Ascending aorta (tissue), 2 donors: ENCODE results near the gene PDE4B. TPM values are rescaled to one million over a fixed set of nuclear protein-coding genes. Genes with fewer than 3 reads are reported as not detected.

Experiments used
- DNase-seq, 2 donors: peaks; one replicate each; pipeline ENCODE4 v3.0.0-alpha.2; 2019; ENCODE audit warnings: low spot score in 2 of 2
- H3K27ac ChIP-seq, 2 donors: fragments of 200-600 bp; sonication (generic); one replicate each; pipeline ENCODE4 v1.5.1; 2016 to 2017; ENCODE audit warnings: mild to moderate bottlenecking in 1 of 2
- H3K27me3 ChIP-seq: fragments of 200-600 bp; sonication (generic); one replicate; pipeline ENCODE4 v1.5.1; 2017
- H3K36me3 ChIP-seq, 2 donors: fragments of 200-600 bp; sonication (generic); one replicate each; pipeline ENCODE4 v1.5.1; 2016
- H3K4me1 ChIP-seq, 2 donors: fragments of 200-600 bp; sonication (generic); one replicate each; pipeline ENCODE4 v1.5.1; 2016 to 2017; ENCODE audit warnings: mild to moderate bottlenecking in 1 of 2
- H3K4me3 ChIP-seq, 2 donors: fragments of 200-600 bp; sonication (generic); one replicate each; pipeline ENCODE4 v1.5.1; 2016 to 2017; ENCODE audit warnings: mild to moderate bottlenecking in 1 of 2
- H3K9me3 ChIP-seq, 2 donors: fragments of 200-600 bp; sonication (generic); one replicate each; pipeline ENCODE4 v1.5.1; 2016
- intact Hi-C: fragments of 100-400 bp; cut with DNase I; formaldehyde crosslinking; loops from one replicate; pipeline ENCODE4 v1.15.1; 2023
- total RNA-seq: library from RNA; depleted of rRNA; stranded (reverse); fragments of >200 nt; gene quantifications from one replicate; pipeline ENCODE4 v1.1.0, GENCODE V29; 2016
- TF ChIP-seq, protein P1 (sequence below), 3 experiments: fragments of 200-600 bp in 2 of 3; fragments of 450-650 bp in 1 of 3; sonication (generic) in 2 of 3; IDR thresholded peaks; one replicate each; pipeline ENCODE4 v1.5.1; 2016 to 2019; ENCODE audit warnings: antibody characterized with exemption in 3 of 3, mild to moderate bottlenecking in 1 of 3, moderate library complexity in 1 of 3

PDE4B gene
- total RNA-seq, 1 donor from 2014 or later = 4.5 TPM

DNA sequence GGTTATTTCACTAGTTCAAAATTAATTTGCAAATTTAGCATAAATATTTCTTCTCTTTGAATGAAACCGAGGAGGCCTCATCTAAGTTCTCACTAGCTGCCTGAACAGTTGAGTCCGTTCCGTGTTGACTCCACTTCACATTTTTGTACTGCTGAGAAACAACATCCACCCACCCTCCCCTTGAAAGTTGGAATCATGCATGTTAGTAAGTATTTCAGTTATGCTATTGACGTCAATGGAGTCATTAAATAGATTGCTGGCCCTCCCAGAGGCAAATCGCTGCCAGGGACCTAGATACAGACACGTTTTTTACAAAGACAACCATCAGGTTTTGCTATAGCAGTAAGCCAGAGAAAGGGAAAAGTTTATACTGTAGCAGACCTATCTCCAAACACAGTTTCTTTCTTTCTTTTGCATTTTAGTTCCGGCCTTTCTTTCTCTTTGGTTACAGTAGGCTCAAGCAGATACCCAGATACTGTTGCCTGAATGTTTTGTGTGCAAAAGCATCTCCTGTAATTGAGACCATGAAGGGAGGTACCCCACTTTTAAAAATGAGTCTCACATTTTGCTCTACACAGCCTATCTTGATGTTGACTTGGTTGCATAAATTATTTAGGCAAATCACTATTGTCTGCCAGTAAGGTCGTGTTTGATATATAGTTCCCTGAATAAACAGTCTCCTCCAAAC, 478.7 kb downstream of the PDE4B start:
- peak; percentile 39 to 92 for DNase-seq
- Histone ChIP-seq H3K4me3 (peak overlapping the region; percentile 14 to 43), H3K27ac (peak overlapping the region; percentile 47 to 79), H3K27me3 (no peaks in the 10 kb centered on the region), H3K4me1 (peaks cover 12 to 22% of the 10 kb centered on the region in 2 donors), H3K9me3 (no peaks in the 10 kb centered on the region), H3K36me3 (no peaks in the 10 kb centered on the region)
- TF ChIP-seq, protein P1, sequence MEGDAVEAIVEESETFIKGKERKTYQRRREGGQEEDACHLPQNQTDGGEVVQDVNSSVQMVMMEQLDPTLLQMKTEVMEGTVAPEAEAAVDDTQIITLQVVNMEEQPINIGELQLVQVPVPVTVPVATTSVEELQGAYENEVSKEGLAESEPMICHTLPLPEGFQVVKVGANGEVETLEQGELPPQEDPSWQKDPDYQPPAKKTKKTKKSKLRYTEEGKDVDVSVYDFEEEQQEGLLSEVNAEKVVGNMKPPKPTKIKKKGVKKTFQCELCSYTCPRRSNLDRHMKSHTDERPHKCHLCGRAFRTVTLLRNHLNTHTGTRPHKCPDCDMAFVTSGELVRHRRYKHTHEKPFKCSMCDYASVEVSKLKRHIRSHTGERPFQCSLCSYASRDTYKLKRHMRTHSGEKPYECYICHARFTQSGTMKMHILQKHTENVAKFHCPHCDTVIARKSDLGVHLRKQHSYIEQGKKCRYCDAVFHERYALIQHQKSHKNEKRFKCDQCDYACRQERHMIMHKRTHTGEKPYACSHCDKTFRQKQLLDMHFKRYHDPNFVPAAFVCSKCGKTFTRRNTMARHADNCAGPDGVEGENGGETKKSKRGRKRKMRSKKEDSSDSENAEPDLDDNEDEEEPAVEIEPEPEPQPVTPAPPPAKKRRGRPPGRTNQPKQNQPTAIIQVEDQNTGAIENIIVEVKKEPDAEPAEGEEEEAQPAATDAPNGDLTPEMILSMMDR (IDR thresholded peaks at IDR 0.05) = no peak
- intact Hi-C loops = loop anchor here (5.0 to 10.0 kb wide), 2 partner anchors 46 to 653 kb away; partner anchors contain the start of genes DNAI4 and MIER1

- H3K4me3 ChIP-seq = peak overlapping the region; percentile 14 to 43
- DNase-seq = no peak
- intact Hi-C loops = loop anchor here (5.0 to 10.0 kb wide), 2 partner anchors 45 to 653 kb away; partner anchors contain the start of genes DNAI4 and MIER1
- TF ChIP-seq, protein P1 (IDR thresholded peaks at IDR 0.05) = no peak
- no peaks in the 10 kb centered on the region for H3K27me3 ChIP-seq
- H3K27ac ChIP-seq = peak overlapping the region; percentile 47 to 79
- H3K4me1 ChIP-seq = peaks cover 12 to 22% of the 10 kb centered on the region in 2 donors
- no peaks in the 10 kb centered on the region for H3K9me3 ChIP-seq
- no peaks in the 10 kb centered on the region for H3K36me3 ChIP-seq
Measured at GRCh38 chr1:66271904-66272254, 479.2 kb downstream of the PDE4B start.

DNA sequence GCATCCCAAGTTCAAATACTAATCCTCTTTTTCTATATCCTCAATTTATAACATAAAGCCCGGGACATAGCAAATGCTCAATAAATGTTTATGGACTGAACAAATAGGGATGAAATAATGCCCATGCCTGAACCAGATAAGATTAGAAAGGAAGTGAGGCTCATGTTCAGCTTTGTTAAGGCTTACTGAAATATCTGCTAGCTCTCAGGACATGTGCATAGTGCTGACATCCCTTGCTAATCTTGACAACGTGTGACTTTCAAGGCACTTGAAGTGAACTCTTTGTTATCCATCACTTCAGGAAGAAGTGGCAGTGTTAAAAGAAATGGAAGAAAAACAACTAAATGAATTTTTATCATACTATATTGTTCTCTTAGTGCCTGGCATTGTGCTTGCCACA, 481.0 kb downstream of the PDE4B start:
- TF ChIP-seq, protein P1 (IDR thresholded peaks at IDR 0.05) = no peak
- intact Hi-C loops = loop anchor here (5.0 to 10.0 kb wide), 2 partner anchors 44 to 651 kb away; partner anchors contain the start of genes DNAI4 and MIER1
- DNase-seq = no peak
- Histone ChIP-seq H3K9me3 (no peaks in the 10 kb centered on the region), H3K27ac (no peak overlapping the region), H3K36me3 (no peaks in the 10 kb centered on the region), H3K27me3 (no peaks in the 10 kb centered on the region), H3K4me3 (no peak overlapping the region), H3K4me1 (peaks cover 14 to 26% of the 10 kb centered on the region in 2 donors)

GRCh38 chr1:66274634-66275033, 481.9 kb downstream of the PDE4B start:
- no peak for DNase-seq
- H3K27ac ChIP-seq = no peak overlapping the region
- no peaks in the 10 kb centered on the region for H3K36me3 ChIP-seq
- TF ChIP-seq, protein P1 (IDR thresholded peaks at IDR 0.05) = no peak
- no peaks in the 10 kb centered on the region for H3K27me3 ChIP-seq
- intact Hi-C loops = loop anchor here (5.0 to 10.0 kb wide), 2 partner anchors 43 to 650 kb away; partner anchors contain the start of genes DNAI4 and MIER1
- no peak overlapping the region for H3K4me3 ChIP-seq
- H3K4me1 ChIP-seq = peaks cover 16 to 22% of the 10 kb centered on the region in 2 donors
- H3K9me3 ChIP-seq = no peaks in the 10 kb centered on the region

GRCh38 chr1:66275083-66275482, 482.4 kb downstream of the PDE4B start:
- H3K4me1 ChIP-seq = peaks cover 16 to 20% of the 10 kb centered on the region in 2 donors
- H3K27ac ChIP-seq = no peak overlapping the region
- H3K9me3 ChIP-seq = no peaks in the 10 kb centered on the region
- TF ChIP-seq, protein P1 (IDR thresholded peaks at IDR 0.05) = no peak
- H3K36me3 ChIP-seq = no peaks in the 10 kb centered on the region
- H3K27me3 ChIP-seq = no peaks in the 10 kb centered on the region
- H3K4me3 ChIP-seq = no peak overlapping the region
- no peak for DNase-seq
- intact Hi-C loops = loop anchor here (10.0 kb wide), 1 partner anchor 650 kb away; the partner anchor contains the start of genes DNAI4 and MIER1
